ENCODE measurements around the gene TLK2.
"Not testable (repeated sequence)": the region's sequence is repeated elsewhere in the genome, so short reads cannot be mapped to it uniquely, and the experiment has no call there.

The TLK2 gene

DNA sequence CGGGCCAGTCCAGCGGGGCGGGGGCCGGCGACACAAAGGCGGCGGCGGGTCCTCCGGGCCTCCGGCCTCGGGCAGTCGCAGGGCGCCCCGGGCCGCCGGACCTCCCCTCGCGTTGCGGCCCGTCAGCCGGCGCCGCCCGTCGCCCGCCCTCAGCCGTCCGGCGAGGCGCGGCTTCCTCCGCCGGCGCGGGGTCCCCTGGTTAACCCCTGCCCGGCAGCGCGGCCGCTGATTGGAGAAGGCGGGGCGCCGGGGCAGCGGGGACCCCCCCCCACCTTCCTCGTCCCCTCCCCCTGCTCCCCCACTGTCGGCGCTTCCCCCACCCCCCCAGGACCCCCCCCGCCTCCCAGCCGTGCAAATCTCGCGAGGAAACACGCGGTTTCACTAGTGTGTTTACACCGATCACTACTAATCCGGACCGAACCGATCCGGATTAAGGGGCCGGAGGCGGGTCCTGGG is at the start of gene TLK2:
TSS of gene TLK2 (plus strand) at position 402 of the 456 bp plus-strand sequence. CDS start 2,301 bp downstream, outside the sequence.
- DNase-seq: peak; percentile 81

DNA sequence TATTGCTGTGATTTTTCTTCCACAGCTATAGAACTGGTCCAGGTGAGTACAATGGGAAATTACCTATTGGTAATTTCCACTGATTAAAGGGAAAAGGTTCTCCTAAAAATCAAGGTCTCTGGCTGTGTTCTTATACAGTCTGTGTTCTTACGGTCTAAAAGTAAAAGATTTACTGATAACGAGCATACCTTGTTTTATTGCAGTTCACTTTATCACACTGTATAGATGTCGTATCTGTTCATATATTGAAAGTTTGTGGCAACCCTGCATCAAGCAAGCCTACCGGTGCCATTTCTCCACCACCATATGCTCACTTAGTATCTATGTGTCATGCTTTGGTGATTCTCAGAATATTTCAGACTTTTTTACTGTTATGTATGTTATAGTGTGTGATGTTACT is 43.4 kb upstream of the TLK2 start:
- not testable (repeated sequence) for DNase-seq

DNA sequence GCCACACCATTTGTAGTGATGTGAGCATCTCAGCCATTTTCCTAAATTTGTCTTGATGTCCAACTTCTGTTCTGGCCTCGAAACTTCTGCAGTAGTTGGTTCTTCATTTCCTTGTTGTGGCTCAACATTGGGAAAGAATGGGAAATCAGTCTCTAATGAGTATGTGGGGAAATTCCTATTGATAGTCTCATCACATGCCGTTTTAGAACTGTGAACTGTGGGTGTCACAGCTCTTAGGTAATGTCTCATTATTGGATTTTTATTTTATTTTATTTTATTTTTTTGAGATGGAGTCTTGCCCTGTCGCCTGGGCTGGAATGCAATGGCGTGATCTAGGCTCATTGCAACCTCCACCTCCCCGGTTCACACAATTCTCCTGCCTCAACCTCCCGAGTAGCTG is 37.4 kb upstream of the TLK2 start:
- DNase-seq: not testable (repeated sequence)

- DNase-seq: no peak
Measured at GRCh38 chr17:62444063-62444462, 34.6 kb upstream of the TLK2 start.

- DNase-seq: not testable (repeated sequence)
Measured at GRCh38 chr17:62445791-62446190, 32.8 kb upstream of the TLK2 start.

DNA sequence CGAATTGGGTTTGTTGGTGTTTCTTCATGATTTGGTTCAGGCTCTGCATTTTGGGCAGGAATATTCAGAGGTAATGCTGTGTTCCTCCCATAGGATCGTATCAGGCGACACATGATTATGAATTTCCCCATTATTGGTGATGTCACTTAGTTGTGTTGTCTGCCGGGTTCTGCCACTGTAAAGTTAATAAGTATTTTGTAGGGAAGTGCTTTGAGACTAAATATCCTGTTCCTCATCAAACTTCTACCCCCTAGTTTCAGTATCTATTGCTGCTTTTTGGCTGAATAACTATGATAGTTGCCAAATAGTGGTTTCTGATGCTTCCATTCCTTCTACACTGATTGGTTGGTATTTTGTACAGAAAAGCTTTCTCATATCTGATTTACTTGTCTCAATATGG is 26.4 kb upstream of the TLK2 start:
- DNase-seq: not testable (repeated sequence)

- DNase-seq: not testable (repeated sequence)
Measured at GRCh38 chr17:62453041-62453440, 25.6 kb upstream of the TLK2 start.

- not testable (repeated sequence) for DNase-seq
Measured at GRCh38 chr17:62453656-62454055, 25.0 kb upstream of the TLK2 start.

- not testable (repeated sequence) for DNase-seq
Measured at GRCh38 chr17:62454111-62454510, 24.5 kb upstream of the TLK2 start.

GRCh38 chr17:62456016-62456415 is 22.6 kb upstream of the TLK2 start:
- DNase-seq: no peak

DNA sequence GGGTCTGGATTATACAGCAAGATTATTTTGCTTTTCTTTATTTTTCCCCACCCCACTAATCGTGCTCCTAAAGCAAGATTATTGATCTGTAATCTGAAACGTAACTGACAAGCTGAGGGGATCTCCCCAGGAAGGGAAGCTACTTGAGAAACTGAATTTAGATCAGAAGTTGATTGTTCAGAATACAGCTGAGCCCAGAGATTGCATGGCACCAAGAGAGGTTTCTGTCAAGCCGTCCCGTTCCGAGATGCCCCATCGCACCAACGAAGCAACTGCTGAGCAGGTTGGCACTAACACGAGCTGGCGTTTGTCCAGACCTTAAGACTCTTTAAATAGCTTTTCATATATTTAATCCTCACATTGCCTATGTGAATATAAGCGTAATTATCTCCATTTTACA is 20.1 kb upstream of the TLK2 start:
- DNase-seq: not testable (repeated sequence)

- not testable (repeated sequence) for DNase-seq
Measured at GRCh38 chr17:62464422-62464821, 14.2 kb upstream of the TLK2 start.

DNA sequence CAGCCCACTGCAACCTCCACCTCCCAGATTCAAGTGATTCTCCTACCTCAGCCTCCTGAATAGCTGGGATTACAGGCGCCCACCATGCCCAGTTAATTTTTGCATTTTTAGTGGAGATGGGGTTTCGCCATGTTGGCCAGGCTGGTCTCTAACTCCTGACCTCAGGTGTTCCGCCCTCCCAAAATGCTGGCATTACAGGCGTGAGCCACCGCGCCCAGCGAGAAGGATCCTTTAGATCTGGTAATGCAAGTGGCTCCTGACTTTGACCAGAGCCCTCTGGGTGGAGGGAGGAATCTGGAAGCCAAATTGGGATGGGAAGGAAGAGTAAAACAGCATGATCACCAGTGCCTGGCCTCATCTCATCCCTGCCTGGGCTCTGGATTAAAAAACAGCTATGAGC is 13.4 kb upstream of the TLK2 start:
- not testable (repeated sequence) for DNase-seq

DNA sequence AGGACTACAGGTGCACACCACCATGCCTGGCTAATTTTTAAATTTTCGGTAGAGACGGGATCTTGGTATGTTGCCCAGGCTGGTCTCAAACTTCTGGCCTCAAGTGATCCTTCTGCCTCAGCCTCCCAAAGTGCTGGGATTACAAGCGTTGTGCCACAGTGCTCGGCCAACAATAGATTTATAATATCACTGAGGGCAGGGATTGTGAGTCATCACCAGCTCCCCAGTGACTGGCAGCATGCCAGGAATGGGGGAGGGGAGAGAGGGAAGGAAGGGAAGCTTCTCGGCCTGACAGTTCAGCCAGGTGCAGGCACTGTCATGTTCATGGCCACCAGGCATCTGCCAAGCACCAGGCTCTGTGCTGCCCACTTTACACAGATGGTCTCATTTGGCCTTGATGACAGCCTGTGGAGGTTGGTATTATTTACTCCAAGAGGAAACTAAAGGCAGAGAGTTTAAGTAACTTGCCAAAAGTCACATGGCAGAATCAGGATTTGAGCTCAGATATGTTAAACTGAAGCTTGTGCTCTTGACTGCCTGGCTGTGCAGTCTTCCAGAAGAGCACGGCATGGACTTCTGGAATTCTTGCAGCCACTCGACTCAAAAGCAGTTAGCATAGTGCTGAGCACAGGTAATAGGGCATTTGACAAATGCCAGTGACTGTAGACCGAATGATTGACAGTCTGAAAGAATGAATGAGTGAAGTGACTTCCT is 7.8 kb upstream of the TLK2 start:
- peak; percentile 62 to 71 for DNase-seq

GRCh38 chr17:62471380-62471880 is 7.2 kb upstream of the TLK2 start:
- DNase-seq: not testable (repeated sequence)

GRCh38 chr17:62473030-62473982 is 5.3 kb upstream of the TLK2 start:
- DNase-seq: not testable (repeated sequence)

GRCh38 chr17:62477111-62477510 is 1.5 kb upstream of the TLK2 start:
- DNase-seq: not testable (repeated sequence)

DNA sequence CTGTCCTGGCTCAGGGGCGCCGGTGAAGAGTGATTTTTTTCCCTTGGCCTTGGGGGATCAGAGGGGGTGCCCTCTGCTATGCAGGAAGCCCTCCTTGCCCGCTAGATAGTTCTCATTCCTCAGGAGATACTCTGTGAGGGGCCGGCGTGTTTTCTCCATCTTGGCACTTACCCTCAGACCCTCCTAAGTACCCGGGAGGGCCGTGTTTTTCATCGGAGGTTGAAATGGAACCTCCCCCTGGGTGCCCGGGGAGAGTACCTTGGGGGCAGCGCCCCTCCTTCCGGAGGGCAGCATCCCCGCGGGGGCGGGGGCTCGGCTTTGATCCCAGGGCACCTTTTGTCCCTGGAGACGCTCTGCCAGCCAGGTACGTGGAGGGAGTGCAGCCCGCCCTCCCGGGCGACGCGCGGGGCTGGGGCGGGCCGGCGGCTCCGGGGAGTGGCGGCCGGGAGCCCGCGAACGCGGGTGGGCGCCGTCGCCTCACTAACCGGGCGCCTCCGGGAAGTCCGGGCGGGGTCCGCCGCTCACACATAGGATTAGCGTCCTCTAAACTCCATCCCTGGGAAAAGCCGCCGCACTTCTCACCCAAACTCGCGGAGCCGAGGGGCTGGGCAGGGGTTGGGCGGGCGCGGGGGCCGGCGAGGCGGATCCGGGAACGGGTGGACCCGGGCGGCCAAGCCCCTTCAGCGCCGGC is 762 bp upstream of the TLK2 start:
- DNase-seq: peak; percentile 27 to 37

DNA sequence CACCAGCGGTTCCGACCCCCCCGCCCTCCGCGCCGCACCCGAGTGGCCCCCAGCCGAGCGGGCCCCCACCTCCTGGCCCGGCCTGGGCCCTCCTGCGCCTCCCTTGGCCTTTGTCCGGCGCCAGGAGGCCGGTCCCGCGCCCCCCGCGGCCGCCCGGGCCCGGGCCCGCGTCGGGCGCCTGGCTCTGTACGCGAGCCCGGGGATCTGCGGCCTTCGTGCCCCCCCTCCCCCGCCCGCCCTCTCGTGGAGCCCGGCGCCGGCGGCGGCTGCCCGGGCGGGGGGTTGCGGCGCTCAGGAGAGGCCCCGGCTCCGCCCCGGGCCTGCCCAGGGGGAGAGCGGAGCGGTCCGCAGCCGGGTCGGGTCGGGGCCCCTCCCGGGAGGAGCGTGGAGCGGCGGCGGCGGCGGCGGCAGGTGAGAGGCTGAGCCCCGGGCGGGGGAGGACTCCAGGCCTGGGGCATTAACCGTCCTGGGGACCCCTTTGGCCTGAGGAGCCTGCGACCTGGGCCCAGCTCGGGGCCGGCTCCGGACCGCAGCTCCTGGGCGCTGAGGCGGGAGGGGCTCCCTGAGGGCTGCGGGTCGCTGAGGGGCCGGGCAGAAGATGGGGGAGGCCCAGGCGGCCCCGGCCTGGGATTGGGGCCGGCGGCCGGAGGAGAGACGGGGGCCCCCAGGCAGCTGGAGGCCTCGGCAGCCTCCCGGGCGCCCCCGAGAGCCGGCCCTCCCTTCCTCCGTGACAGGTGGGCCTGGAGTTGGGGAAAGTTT is 434 bp downstream of the TLK2 start:
- peak; percentile 26 to 46 for DNase-seq

GRCh38 chr17:62479639-62480258 is 1.1 kb downstream of the TLK2 start:
- peak in 1 of 2 donors; percentile 4 for DNase-seq

GRCh38 chr17:62482553-62482952 is 3.9 kb downstream of the TLK2 start:
- DNase-seq: not testable (repeated sequence)
